GM18498 (cell line): Measurements from ENCODE around the gene HIRA.
"Not testable (repeated sequence)": the region's sequence is repeated elsewhere in the genome, so short reads cannot be mapped to it uniquely, and the experiment has no call there.

Source experiments
- ATAC-seq: cut with Tn5 transposase; IDR thresholded peaks from one replicate; pipeline ENCODE4 v1.9.1; 2021; ENCODE audit warnings: mild to moderate bottlenecking, moderate library complexity; ENCODE audit not compliant: unreplicated experiment

Gene HIRA

GRCh38 chr22:19445279-19445982 is 13.9 kb upstream of the HIRA start:
- ATAC-seq = not testable (repeated sequence)

GRCh38 chr22:19443544-19444211 is 12.1 kb upstream of the HIRA start:
- ATAC-seq = no peak

GRCh38 chr22:19442166-19442565 is 10.6 kb upstream of the HIRA start:
- no peak for ATAC-seq

- no peak for ATAC-seq
Measured at GRCh38 chr22:19440411-19441195, 9.1 kb upstream of the HIRA start.

GRCh38 chr22:19438298-19438697 is 6.8 kb upstream of the HIRA start:
- no peak for ATAC-seq

GRCh38 chr22:19436444-19437161 is 5.1 kb upstream of the HIRA start:
- ATAC-seq = not testable (repeated sequence)

- no peak for ATAC-seq
Measured at GRCh38 chr22:19434829-19435580, 3.5 kb upstream of the HIRA start.

- no peak for ATAC-seq
Measured at GRCh38 chr22:19434401-19434800, 2.9 kb upstream of the HIRA start.

DNA sequence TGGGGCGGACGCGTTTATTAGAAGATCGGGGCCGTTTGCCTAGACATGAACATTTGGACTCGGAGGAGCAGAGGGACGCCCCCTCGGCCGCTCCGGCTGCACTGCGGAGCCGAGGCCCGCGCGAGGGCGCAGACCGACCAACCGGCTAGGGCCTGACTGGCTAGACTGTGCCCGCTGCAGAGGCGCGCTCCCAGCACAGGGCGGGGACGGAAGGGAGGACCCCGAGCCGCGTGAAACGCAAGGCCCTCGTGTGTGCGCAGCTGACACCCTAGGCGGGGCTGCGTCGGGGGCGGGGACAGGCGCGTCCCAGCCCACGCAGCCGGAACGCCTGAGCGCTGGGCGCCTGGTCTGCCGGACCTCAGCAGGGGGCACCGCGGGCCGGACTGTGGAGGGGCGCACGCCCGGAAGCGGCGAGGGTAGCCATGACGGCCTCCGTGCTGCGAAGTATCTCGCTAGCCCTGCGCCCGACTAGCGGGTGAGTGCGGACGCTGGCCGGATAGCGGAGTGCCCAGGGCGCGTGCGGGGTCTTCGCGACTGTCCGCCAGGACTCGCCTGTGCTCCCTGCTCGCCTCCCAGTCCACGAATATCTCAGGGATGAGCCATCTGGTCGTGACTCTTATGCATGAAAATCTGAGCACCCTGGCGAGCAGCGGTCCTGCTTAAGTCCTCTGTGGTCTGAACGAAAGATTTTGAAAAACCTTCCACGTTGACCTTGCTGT is 759 bp upstream of the HIRA start, which contains the start of gene MRPL40:
MRPL40 (plus strand) TSS at position 413 of the 719 bp plus-strand sequence; CDS start at position 423, 10 bp downstream.
- ATAC-seq = peak; percentile 83

DNA sequence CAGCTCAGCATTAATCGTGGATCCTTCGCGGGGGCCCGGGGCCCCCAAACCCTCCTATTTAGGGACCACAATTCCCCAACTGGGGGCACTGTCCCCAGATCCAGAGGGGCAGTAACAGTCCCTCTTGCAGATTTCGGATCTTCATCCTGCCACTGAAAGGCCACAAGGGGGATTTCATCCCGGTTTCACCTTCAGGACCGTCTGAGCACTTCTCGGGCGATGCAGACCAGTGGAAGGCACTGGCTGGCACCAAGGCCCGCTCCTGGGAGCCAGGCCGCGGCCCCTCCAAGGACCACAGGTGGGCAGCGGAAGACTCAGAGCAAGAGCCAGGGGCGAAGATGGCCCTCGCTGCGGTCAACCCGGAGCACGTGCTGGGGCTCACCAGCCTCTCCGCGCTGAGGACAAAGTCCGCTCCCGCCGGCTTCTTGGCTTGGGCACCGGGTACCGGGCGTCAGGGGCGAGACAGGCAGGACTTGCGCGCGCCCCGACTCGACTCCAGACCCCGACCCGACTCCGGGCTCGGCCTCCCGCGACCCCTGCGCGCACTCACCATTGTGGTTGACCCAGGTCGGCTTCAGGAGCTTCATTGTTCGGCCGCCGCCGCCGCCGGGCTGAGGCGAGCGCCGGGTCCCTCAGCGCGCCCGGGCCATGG is 517 bp downstream of the HIRA start:
- peak; percentile 15 for ATAC-seq

- ATAC-seq = no peak
Measured at GRCh38 chr22:19429950-19430889, 1.3 kb downstream of the HIRA start.

DNA sequence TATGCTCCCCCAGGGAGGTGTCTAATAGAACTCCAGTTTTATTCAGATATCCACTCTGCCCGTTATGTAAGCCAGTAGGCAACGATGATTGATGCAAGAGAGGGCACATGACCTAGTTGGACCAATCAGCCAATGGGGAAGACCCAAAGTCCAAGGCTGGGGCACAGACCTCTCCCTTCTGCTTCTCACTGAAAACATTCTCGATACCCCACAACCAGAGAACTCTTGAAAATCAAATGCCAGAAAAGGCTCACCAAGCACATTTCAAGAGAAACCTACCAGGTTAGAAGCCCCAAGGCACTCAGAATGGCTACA is 7.4 kb downstream of the HIRA start:
- ATAC-seq = no peak

- no peak for ATAC-seq
Measured at GRCh38 chr22:19422440-19423301, 8.9 kb downstream of the HIRA start.

GRCh38 chr22:19420321-19420720 is 11.2 kb downstream of the HIRA start:
- no peak for ATAC-seq

DNA sequence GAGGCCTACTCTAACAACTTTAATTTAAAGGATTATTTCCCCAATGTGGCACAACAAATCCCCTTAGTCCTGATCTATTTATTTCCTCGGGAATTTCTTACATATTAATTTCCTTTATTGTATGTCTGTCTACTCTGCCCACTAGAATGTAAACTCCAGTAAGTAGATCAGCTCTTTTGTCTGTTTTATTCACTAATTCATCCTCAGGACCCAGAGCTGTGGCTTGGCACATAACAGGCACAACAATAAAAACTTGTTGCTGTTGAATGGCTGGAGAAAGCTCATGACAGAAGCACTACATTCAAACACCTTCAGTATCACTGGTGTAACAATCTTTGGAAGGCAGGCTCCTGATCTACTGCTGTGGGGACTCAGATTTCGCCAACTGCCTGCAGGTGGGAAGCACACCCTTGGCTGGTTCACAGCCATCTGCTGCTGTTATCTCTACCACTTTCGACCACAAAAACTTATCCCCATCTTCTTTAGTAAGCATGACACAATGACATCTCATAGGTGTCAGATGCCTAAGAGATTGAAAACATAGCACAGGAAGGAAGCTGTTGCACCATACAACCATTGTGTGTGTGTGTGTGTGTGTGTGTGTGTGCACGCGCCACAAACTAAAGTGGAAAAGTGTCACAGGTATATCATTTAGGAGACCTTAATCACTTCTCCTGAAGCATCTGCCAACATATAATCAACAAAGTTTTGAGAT is 11.9 kb downstream of the HIRA start:
- peak; percentile 74 for ATAC-seq

DNA sequence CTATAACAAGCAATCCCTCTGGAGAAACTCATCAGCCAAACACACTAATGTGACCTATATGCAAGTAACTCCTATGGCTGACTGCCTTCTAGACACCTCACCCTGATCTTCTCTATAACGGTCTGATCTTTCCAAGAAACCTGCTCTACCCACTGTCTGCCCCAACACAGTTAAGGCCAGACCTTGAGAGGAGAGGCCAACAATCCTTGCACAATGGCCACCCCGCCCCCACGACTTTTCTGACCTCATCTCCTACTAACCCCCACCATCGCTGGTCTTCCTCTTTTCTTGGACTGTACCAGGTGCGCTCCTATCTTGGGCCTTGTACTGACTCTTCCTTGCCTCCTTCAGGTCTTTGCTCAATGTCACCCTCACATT is 12.5 kb downstream of the HIRA start:
- no peak for ATAC-seq

DNA sequence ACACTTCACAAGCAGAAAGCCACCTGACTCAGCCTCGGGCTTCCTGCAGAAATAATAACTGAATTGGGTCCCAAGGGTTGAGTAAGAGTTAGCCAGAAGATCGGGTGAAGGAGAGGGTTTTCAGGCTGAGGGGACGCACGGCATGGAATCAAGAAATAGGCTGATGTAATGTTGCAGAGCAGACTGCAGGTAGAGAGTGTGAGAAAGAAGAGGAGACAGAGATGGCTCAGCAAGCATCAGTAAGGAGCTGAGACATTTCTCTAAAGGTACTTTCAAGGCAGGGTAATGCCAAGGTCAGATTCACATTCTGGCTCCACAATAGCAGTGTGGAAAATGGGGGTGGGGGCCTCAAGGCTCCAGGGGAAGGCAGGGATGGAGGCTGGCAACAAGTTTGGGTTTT is 18.6 kb downstream of the HIRA start:
- no peak for ATAC-seq
